HG02973 (cell line): ENCODE data around the gene ZNF579.

Experiments used
- ATAC-seq: cut with Tn5 transposase; IDR thresholded peaks from one replicate; pipeline ENCODE4 v1.9.1; 2021; ENCODE audit warnings: moderate library complexity; ENCODE audit not compliant: unreplicated experiment

Gene ZNF579

GRCh38 chr19:55613396-55613795 is 32.7 kb upstream of the ZNF579 start:
- no peak for ATAC-seq

DNA sequence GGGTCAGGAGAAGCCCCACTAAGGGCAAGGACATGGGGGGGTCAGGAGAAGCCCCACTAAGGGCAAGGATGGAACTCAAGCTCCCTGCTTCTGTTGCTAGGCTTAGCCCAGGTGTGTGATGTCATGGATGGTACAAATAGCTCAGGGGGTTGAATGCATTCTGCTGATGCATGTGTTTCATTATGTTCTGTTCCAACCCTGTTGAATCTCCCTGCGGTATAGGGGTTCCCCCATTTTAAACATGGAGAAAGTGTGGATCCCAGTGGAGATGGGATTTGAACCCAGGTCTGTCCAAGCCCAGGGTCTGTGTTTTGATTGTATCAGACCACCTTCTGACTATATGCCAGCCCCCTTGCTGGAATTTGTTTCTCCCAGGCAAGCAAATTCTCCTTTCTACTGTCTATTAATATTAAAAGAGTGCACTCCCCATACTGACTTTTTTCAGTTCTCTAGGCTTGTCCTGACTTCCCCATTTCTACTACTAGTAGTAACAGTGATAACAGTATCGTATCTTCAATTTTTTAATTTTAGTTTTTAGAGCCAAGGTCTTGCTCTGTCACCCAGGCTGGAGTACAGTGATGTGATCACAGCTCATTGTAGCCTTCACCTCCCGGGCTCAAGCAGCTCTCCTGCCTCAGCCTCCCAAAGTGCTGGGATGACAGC is 31.5 kb upstream of the ZNF579 start:
- ATAC-seq, result no peak

DNA sequence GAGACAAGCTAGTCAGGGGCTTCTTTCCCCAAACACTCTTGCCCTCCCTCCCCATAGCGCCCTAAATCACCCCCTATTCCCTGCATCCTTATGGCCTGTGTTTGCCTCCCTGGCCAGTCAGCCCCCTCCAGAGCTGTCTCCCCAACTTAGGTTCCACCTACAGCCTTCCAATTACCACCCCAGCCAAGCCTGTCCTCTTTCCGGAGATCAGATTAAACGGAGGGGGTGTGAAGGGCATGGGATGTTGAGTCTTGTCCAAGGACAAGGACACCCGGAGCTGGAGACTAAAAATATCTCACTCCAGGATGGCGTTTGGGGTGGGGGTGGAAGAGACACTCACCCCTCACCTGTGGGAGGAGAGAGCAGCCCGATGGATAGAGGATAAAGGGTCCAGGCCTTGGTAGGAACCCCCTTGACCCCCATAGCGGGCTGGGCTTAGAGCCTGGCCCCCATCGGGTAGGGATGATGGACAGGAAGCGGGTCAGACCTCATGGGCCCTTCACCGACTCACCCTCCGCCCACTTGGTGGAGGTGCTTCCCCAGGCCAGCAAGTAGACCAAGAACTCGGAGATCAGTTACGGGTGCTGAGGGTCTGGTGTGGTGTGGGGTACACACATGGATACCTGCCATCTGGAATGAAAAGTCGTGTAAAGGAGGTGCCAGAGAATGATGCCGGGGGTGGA is 30.8 kb upstream of the ZNF579 start:
- ATAC-seq, result no peak

DNA sequence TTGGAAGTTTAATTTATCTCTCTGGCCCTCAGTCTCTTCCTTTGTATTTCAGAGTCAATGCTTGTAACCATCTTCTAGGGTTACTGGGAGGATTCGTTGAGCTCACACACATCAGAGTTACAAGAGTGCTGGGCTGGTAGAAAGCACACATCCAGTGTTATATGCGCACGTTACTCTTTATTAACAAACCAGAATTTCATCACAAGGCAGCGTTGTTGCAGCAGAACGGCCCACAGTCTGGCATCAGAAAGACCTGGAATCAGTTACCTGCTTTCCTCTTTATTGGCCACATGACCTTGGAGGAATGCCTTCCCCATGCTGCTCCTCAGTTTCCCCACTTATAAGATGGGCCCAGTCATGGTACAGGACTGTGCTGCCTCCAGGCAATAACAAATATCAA is 28.7 kb upstream of the ZNF579 start:
- ATAC-seq, result no peak

DNA sequence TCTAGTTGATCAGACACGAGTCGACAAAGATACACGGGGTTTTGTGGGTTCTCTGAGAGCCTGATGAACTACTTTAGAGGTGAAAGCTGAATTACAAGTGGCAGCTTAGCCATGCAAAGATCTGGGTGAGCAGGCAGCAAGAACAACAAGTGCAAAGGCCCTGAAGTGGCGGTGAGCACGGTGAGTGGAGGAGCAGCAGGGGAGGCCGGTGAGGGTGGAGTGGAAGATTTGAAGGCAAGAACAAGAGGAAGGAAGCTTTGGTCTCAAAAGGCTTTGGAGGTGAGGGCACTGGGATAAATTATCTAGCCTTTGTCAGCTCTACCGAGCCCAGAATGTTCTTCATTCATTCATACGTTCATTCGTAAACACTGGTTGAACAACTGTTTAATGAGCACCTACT is 26.2 kb upstream of the ZNF579 start:
- ATAC-seq, result no peak

DNA sequence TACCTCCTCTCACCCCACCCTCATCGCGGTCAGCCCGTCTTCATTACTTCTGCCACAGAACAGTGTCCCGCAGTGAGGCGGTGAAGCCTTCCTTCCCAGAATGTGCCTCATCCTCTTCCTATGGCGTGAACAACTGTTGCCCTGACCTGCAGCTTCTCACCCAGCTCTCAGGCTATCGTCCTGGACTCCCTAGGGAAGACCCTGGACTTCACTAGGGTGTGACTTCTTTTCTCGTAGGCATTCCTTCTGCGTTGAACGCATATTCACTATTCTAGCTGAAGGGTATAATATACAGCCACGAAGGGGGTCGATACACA is 25.8 kb upstream of the ZNF579 start:
- no peak for ATAC-seq

- peak; percentile 37 for ATAC-seq
Measured at GRCh38 chr19:55605637-55606470, 25.2 kb upstream of the ZNF579 start, which contains the start of gene ZNF865. Gene ZNF865 (plus strand): TSS chr19:55605647. CDS start chr19:55613619, 7,972 bp downstream.

DNA sequence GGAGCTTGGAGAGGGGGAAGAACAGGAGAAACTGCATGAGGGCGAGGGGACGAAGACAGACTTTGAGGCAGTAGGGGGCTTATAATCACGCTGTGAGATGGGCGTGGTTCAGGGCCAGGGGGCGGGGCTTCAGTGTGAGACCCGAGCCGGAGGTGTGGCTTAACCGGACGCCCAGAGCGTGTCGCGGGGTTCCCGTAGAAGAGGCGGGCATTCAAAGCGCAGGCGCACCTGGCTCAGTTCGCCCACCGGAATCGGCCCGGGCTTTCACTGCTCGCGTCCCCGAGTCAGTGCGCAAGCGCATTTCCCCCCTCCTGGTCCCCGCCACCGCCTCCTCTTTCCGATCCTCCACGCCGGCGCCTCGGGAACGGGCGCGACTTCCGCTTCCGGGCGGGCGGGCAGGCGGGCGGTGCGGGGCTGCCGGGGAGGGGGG is 24.6 kb upstream of the ZNF579 start:
- ATAC-seq, result peak; percentile 55

DNA sequence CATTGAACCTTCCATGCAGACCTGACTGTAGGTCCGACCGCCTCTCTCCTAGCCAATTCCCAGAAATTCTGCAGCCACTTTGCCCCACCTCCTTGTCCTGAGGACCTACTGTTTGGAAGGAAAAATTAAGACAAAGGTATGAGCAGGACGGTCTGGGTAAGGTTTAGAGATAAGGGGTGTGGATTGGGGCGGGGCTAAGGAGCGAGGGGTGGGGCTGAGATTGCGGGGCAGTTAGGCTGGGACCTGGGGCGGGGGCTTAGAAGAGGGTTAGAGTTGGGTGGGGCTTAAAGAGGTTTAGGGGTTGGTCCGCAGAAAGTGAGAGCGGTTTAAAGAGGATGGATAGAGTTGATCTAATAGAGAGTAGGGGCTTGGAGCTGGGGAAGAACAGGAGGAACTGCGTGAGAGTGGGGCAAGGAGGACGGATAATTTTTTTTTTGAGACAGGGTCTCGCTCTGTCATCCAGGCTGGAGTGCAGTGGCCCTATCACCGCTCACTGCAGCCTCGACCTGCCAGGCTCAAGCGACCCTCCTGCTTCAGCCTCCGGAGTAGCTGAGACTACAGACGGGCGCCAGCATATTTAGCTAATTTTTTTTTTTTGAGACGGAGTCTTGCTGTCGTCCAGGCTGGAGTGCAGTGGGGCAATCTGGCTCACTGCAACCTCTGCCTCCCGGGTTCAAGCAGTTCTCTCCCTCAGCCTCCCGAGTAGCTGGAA is 23.1 kb upstream of the ZNF579 start:
- ATAC-seq, result no peak

DNA sequence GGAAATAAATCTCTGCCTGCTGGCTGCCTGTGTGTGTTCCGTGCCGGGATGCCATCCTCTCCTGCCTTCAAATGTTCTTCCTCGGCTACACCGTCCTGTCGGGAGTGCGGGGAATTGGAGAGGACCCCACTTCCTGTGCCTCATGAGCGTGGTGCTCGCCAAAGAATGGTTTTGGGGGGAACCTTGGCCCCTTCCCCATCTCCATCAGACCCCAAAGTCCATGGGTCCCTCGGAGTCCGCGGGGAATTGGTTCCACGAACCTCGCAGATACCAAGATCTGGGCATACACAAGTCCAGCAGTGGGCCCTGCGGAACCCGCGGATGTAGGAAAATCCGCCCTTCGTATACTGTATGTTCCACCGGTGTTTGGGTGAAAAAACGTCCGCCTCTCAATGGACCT is 22.5 kb upstream of the ZNF579 start:
- no peak for ATAC-seq

DNA sequence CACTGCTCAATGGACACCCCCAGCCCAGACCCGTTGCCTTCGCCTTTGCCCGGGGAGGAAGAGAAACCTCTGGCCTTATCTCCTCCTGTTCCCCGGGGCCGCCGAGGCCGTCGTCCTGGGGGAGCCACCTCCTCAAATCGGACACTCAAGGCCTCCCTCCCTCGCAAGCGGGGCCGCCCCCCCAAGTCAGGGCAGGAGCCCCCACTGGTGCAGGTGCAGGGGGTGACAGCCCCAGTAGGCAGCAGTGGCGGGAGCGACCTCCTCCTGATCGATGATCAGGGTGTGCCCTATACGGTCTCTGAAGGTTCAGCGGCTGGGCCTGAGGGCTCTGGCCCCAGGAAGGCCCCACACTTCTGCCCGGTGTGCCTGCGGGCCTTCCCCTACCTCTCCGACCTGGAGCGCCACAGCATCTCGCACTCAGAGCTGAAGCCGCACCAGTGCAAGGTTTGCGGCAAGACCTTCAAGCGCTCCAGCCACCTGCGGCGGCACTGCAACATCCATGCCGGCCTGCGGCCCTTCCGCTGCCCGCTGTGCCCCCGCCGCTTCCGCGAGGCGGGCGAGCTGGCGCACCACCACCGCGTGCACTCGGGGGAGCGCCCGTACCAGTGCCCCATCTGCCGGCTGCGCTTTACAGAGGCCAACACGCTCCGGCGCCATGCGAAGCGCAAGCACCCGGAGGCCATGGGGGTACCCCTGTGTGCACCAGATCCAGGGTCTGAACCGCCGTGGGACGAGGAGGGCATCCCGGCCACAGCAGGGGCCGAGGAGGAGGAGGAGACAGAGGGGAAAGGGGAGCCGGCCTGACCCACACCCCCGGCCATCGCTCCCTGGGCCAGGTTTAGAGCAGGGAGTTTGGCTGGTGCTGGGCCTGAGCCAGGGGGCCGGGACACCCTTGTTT is 21.7 kb upstream of the ZNF579 start:
- ATAC-seq, result no peak

GRCh38 chr19:55601084-55601483 is 20.4 kb upstream of the ZNF579 start:
- no peak for ATAC-seq

- no peak for ATAC-seq
Measured at GRCh38 chr19:55600662-55601028, 20.0 kb upstream of the ZNF579 start.

DNA sequence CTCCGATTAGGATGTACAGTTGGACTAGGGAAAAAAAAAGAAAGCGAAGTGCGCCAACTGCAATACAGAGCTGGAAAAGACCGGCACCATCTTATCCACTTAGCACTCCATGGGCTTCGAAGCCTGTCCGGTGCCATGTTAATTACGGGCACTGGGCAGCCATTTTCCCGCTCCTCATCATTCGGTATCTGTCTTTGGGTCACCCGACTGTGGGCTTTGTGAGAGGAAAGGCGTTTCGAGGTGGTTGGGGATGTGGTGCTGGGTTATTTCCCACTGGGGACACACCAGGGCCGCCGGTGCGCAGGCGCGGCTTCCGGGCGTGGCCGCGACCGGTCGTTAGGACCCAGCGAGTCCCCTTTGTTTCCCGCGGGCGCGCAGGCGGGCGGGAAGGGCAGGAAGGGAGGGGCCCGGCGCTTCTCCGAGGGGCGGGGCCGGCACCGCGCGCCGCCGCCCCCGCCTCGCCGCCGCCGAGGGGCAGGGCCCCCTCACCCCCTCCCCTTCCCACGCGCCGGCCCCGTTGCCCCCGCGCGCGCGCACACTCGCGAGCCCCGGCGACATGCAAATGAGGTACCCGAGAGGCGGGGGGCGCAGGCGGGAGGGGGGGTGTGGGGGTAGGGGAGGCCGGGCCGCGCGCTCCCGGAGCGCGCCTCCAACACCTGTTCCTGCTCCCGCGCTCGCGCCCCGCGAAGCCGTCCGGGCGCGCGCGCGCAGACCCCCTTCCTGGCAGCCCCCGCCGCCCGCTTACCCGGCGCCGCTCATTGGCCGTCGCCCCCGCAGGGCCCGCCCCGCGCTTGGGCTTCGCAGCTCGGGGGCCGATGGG is 19.4 kb upstream of the ZNF579 start, which contains the start of gene ZNF524:
Gene ZNF524, plus strand, starts transcription at position 447 of the 820 bp plus-strand sequence. CDS start 1,825 bp downstream, outside the sequence.
- ATAC-seq, result peak; percentile 34

GRCh38 chr19:55599468-55599841 is 18.8 kb upstream of the ZNF579 start, which contains the start of gene FIZ1:
Gene FIZ1 (minus strand): TSS chr19:55599517. CDS start chr19:55597865, 1,652 bp downstream.
- peak; percentile 55 for ATAC-seq

- peak; percentile 43 for ATAC-seq
Measured at GRCh38 chr19:55598719-55599467, 18.2 kb upstream of the ZNF579 start.

DNA sequence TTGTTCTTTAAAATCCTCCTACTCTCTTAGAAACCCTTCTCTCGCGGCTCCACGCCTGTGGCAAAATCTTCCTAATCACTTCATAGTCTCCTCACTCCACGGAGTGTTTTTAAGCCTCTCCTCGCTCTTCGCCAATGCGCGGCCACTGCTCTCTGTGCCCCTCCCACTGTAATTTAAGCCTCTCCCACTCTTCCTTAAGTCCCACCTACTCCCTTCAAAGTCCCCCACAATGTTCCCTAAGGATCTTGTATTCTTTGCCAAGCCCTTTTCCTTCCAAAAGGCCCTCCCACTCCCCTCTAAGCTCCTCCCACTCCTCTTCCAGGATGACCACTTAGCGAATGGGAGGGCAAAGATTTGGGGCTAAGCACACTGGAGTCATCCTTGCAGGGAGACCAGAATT is 17.4 kb upstream of the ZNF579 start:
- no peak for ATAC-seq

GRCh38 chr19:55597501-55597921 is 16.9 kb upstream of the ZNF579 start:
- ATAC-seq, result no peak
